IPS-18c (cell line): Measurements from ENCODE around the gene SMPDL3B.
"Not testable (repeated sequence)": the region's sequence is repeated elsewhere in the genome, so short reads cannot be mapped to it uniquely, and the experiment has no call there.

Experiments used
- H3K4me3 ChIP-seq: 2 replicates; pipeline ENCODE4 v1.7.0; 2013; ENCODE audit warnings: low read depth, mild to moderate bottlenecking, low read length, moderate library complexity; ENCODE audit not compliant: insufficient read depth
- H3K9me3 ChIP-seq: one replicate; pipeline ENCODE4 v1.6.1; 2013; ENCODE audit warnings: mild to moderate bottlenecking, low read length, moderate library complexity; ENCODE audit not compliant: control insufficient read depth, insufficient read depth

SMPDL3B gene

DNA sequence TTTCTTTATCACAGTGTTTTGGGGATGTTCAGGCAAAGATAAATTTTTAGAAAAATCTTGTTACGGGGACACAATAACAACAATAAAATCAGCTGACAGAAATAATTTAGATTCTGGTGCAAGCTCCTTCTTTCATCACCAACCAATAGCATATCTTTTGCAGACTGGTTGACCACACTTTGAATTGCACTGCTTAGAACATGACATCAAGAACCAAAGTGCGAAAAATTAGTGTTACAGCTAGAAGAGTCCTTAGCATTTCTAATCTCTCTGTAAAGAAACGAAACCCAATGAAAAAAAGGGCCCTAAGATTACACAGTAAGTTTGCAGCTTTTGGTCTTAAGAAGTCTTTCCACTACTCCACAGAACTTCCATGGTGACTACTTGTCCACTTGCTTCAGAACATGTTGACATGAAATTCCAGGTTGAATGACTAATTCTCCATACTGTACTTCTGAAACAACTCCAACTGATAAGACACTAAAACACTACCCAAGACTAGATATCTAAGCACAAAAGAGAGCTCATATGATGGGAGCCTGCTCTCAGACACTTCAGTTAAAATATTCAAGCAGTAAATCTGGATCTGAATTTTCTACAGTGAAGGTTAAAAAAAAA lies 56.2 kb downstream of the SMPDL3B start:
- no peak overlapping the region for H3K4me3 ChIP-seq
- H3K9me3 ChIP-seq: no peaks in the 10 kb centered on the region

DNA sequence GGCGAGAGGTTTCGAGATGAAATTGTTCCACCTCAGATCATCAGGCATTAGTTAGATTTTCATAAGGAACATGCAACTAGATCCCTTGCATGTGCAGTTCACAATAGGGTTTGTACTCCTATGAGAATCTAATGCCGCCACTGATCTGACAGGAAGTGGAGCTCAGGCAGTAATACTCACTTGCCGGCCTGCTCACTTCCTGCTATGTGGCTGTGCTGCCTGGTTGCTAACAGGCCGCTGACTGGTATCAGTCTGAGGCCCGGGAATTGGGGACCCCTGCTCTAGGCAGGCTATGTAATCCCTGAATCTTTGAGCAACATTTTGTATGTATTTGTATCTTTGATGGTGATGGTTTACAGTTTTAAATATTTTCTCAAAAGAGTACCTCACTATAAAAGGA lies 57.5 kb downstream of the SMPDL3B start:
- no peaks in the 10 kb centered on the region for H3K9me3 ChIP-seq

GRCh38 chr1:27993241-27993640 lies 58.4 kb downstream of the SMPDL3B start:
- Histone ChIP-seq H3K9me3 (no peaks in the 10 kb centered on the region), H3K4me3 (no peak overlapping the region)

More for the DNA sequence above, 57.5 kb downstream of the SMPDL3B start:
- H3K4me3 ChIP-seq: no peak overlapping the region

DNA sequence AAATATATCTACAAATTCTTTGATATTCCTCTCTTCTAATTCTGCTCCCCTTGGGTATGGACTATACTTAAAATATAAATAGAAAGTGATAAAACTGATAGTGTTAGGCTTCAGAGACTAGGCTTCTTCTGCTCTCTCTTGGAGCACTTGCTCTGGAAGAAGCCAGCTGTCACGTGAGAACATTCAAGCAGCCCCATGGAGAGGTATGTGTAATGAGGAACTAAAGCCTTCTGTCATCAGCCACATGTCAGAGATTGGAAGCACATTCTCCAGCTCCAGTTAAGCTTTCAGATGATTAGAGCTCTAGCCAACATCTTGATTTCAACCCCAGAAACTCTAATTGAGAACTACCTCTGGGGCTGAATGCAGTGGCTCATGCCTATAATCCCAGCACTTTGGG lies 59.3 kb downstream of the SMPDL3B start:
- no peaks in the 10 kb centered on the region for H3K9me3 ChIP-seq
- no peak overlapping the region for H3K4me3 ChIP-seq

- H3K9me3 ChIP-seq, H3K4me3 ChIP-seq: not testable (repeated sequence)
Measured at GRCh38 chr1:27994526-27994925, 59.7 kb downstream of the SMPDL3B start.

- Histone ChIP-seq H3K9me3 (no peaks in the 10 kb centered on the region), H3K4me3 (no peak overlapping the region)
Measured at GRCh38 chr1:27999055-27999454, 64.3 kb downstream of the SMPDL3B start.

GRCh38 chr1:28002600-28002999 lies 67.8 kb downstream of the SMPDL3B start:
- H3K9me3 ChIP-seq: no peaks in the 10 kb centered on the region
- H3K4me3 ChIP-seq: no peak overlapping the region

- not testable (repeated sequence) for H3K4me3 ChIP-seq, H3K9me3 ChIP-seq
Measured at GRCh38 chr1:28003117-28003516, 68.3 kb downstream of the SMPDL3B start.
